Colonic mucosa (tissue), 4 donors: ENCODE data around the gene METTL25. TPM values are rescaled to one million over a fixed set of nuclear protein-coding genes. Genes with fewer than 3 reads are reported as not detected.

Source experiments
- DNase-seq: peaks from one replicate; pipeline ENCODE4 v3.0.0-alpha.2; 2020
- H3K27ac ChIP-seq: fragments of 200-600 bp; one replicate; pipeline ENCODE4 v1.8.0; 2021
- H3K27me3 ChIP-seq: fragments of 200-600 bp; one replicate; pipeline ENCODE4 v1.8.0; 2021
- H3K36me3 ChIP-seq: fragments of 200-600 bp; one replicate; pipeline ENCODE4 v1.8.0; 2021
- H3K4me1 ChIP-seq: fragments of 200-600 bp; one replicate; pipeline ENCODE4 v1.8.0; 2021; ENCODE audit warnings: mild to moderate bottlenecking
- H3K4me3 ChIP-seq: fragments of 200-600 bp; one replicate; pipeline ENCODE4 v1.8.0; 2021
- H3K9ac ChIP-seq, 2 donors: one replicate each; pipeline ENCODE4 v1.7.0; 2013; ENCODE audit warnings: control low read depth in 2 of 2, low read depth in 2 of 2, low read length in 2 of 2
- H3K9me3 ChIP-seq: fragments of 200-600 bp; one replicate; pipeline ENCODE4 v1.8.0; 2021
- intact Hi-C: fragments of 100-400 bp; cut with DNase I; formaldehyde crosslinking; loops from one replicate; pipeline ENCODE4 v1.14.1; 2022
- total RNA-seq, 2 donors: library from RNA; stranded (reverse); fragmentation: NEBNext Ultra II Directional in 1 of 2; extraction: Animal tissue kit (Norgen Biotek cat#: 25700) in 1 of 2; gene quantifications; one replicate each; pipeline ENCODE4 v1.2.1, GENCODE V29; 2021
- TF ChIP-seq, protein P1 (sequence below): fragments of 200-600 bp; IDR thresholded peaks from one replicate; pipeline ENCODE4 v1.8.0; 2022; ENCODE audit warnings: antibody characterized with exemption, mild to moderate bottlenecking
- donor health status: healthy.
- donor health status: DM: no; HTN: no; CAD: no.
- donor health status: DM: no; HTN: no; CAD: no.

The METTL25 gene
- total RNA-seq, 2 donors from 2014 or later, result 12.8 to 13.8 TPM

DNA sequence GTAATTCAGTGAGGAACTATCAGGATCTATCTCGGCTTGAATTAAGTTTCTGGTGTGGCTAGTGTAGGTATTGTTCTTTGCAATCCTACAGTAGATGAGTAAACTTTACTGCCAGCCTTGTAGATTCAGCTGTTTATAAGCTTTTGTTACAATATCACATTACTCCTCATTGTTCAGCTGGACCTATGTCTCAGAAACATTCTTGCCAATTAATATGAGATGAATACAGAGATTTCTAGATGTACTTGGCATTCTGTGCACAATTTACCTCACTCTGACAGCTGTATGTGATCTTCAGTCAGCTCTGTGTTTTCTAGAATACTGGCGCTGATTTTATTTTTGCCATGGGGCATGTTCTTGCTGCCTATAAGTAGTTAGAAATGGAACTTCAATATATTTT is 55.7 kb downstream of the METTL25 start:
- no peak overlapping the region for H3K27ac ChIP-seq
- no peaks in the 10 kb centered on the region for H3K4me1 ChIP-seq
- no peaks in the 10 kb centered on the region for H3K27me3 ChIP-seq
- no peak for DNase-seq
- no peaks in the 10 kb centered on the region for H3K36me3 ChIP-seq
- H3K9ac ChIP-seq, result no peak overlapping the region
- no peaks in the 10 kb centered on the region for H3K9me3 ChIP-seq
- TF ChIP-seq, protein P1, sequence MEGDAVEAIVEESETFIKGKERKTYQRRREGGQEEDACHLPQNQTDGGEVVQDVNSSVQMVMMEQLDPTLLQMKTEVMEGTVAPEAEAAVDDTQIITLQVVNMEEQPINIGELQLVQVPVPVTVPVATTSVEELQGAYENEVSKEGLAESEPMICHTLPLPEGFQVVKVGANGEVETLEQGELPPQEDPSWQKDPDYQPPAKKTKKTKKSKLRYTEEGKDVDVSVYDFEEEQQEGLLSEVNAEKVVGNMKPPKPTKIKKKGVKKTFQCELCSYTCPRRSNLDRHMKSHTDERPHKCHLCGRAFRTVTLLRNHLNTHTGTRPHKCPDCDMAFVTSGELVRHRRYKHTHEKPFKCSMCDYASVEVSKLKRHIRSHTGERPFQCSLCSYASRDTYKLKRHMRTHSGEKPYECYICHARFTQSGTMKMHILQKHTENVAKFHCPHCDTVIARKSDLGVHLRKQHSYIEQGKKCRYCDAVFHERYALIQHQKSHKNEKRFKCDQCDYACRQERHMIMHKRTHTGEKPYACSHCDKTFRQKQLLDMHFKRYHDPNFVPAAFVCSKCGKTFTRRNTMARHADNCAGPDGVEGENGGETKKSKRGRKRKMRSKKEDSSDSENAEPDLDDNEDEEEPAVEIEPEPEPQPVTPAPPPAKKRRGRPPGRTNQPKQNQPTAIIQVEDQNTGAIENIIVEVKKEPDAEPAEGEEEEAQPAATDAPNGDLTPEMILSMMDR, result no peak
- H3K4me3 ChIP-seq, result no peak overlapping the region
- intact Hi-C loops, result no loop called here

- Histone ChIP-seq H3K4me3 (no peak overlapping the region), H3K27ac (no peak overlapping the region), H3K27me3 (no peaks in the 10 kb centered on the region), H3K4me1 (no peaks in the 10 kb centered on the region), H3K9me3 (no peaks in the 10 kb centered on the region), H3K36me3 (no peaks in the 10 kb centered on the region), H3K9ac (no peak overlapping the region)
- TF ChIP-seq, protein P1, result no peak
- intact Hi-C loops, result no loop called here
- no peak for DNase-seq
Measured at GRCh38 chr12:82414926-82415325, 56.6 kb downstream of the METTL25 start.

GRCh38 chr12:82415402-82415801 is 57.1 kb downstream of the METTL25 start:
- H3K4me1 ChIP-seq, result no peaks in the 10 kb centered on the region
- no peak overlapping the region for H3K4me3 ChIP-seq
- H3K9ac ChIP-seq, result no peak overlapping the region
- TF ChIP-seq, protein P1, result no peak
- H3K36me3 ChIP-seq, result no peaks in the 10 kb centered on the region
- intact Hi-C loops, result no loop called here
- DNase-seq, result no peak
- no peaks in the 10 kb centered on the region for H3K9me3 ChIP-seq
- H3K27me3 ChIP-seq, result no peaks in the 10 kb centered on the region
- no peak overlapping the region for H3K27ac ChIP-seq

DNA sequence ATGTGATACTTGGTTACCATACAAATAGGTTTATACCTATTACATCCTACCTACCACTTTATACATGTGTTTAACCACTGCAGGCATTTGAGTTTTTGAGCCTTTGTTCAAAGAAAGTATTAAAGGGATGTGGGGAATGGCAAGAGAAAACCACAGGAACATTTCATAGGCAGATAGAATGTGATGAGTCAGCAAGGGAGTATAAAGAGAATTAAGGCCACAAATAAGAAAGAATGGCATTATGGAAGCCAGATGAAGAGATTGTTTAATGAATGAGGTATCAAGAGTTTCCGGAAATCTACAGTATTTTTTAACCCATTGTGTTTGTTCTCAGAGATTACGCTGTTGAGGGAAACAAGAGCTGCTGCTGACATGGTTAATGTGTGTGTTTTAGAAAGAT is 66.9 kb downstream of the METTL25 start:
- Histone ChIP-seq H3K4me1 (no peaks in the 10 kb centered on the region), H3K4me3 (no peak overlapping the region), H3K9ac (no peak overlapping the region), H3K27ac (no peak overlapping the region), H3K27me3 (no peaks in the 10 kb centered on the region), H3K36me3 (no peaks in the 10 kb centered on the region), H3K9me3 (no peaks in the 10 kb centered on the region)
- TF ChIP-seq, protein P1, result no peak
- no peak for DNase-seq
- intact Hi-C loops, result no loop called here

DNA sequence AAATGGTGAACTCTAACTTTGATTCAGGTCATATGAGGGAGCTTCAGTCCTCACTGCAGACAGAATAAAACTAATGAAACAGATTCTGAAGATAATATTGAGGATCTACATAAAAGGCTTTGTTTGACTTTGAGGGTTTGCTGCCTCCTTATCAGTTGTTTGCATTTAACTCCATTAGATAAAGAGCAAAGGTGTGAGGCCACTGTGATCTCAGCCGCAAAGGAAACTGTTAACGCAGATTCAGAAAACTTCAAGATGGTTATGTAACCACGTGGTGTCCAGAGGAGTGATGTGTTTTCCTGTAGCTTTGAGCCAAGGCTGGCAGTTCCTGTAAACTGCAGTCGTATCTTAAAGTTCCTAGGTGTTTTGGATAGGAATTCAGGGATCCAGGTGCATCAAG is 67.8 kb downstream of the METTL25 start:
- Histone ChIP-seq H3K9me3 (no peaks in the 10 kb centered on the region), H3K4me1 (no peaks in the 10 kb centered on the region), H3K9ac (no peak overlapping the region), H3K27me3 (no peaks in the 10 kb centered on the region), H3K4me3 (no peak overlapping the region), H3K36me3 (no peaks in the 10 kb centered on the region), H3K27ac (no peak overlapping the region)
- DNase-seq, result no peak
- intact Hi-C loops, result no loop called here
- TF ChIP-seq, protein P1, result no peak

DNA sequence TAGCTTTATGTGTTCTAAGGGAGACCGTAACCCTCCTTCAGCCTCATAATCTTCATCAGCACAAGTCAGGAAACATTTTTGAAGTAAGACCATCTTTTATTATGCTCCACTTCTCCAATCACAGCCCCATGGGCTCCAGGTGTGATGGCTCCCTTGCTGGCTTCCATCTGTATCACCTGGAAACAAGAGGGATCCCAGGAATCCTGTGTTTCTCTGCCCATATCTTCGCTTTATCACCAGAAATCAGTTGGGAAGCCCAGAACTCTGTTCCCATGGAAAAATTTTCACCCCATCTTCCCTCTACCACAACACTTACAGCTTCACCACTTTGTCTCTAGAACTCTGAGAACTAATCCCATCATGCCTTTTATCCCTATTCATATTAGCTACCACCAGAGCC is 68.3 kb downstream of the METTL25 start:
- Histone ChIP-seq H3K4me3 (no peak overlapping the region), H3K4me1 (no peaks in the 10 kb centered on the region), H3K9ac (no peak overlapping the region), H3K27me3 (no peaks in the 10 kb centered on the region), H3K27ac (no peak overlapping the region), H3K36me3 (no peaks in the 10 kb centered on the region), H3K9me3 (no peaks in the 10 kb centered on the region)
- no peak for DNase-seq
- TF ChIP-seq, protein P1, result no peak
- intact Hi-C loops, result no loop called here
